ENCODE data around the gene BST1. TPM values are rescaled to one million over a fixed set of nuclear protein-coding genes. Genes with fewer than 3 reads are reported as not detected.

BST1 gene
- total RNA-seq, 2 donors from 2014 or later: 0.99 to 1.6 TPM

DNA sequence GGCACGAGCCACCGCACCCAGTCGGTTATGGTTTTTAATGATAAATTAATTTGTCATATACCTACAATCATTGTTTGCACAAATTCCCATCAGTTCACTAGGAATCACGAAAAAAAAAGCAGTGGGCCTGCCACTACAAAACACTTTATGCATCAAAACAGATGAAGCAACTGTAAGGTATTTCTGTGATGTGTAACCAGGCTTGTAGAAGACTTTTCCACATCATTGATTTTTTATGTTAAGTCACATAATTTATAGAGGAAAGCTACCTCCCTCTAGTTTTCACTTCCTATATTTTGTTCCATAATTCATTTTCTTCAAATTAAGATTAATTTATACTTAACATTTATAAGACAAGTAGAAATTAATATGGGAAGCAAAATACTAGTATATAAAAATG lies 27.9 kb upstream of the BST1 start:
- Histone ChIP-seq H3K4me1 (peaks cover 9% of the 10 kb centered on the region), H3K36me3 (replicated peaks in 1 of 2; ENCODE audit: insufficient read depth in 1 of 2, low read depth in 2 of 2) (no peaks in the 10 kb centered on the region), H3K27me3 (no peaks in the 10 kb centered on the region), H3K4me3 (no peak overlapping the region), H3K9me3 (no peaks in the 10 kb centered on the region), H3K27ac (no peak overlapping the region)
- 82 to 87% methylated on average over 4 of the region's 4 CpGs for WGBS, 2 donors
- TF ChIP-seq CTCF (IDR thresholded peaks at IDR 0.05): no peak
- TF ChIP-seq POLR2A (IDR thresholded peaks at IDR 0.05): no peak
- no peak for DNase-seq
- intact Hi-C loops (cut with DNase I): no loop called here
- no peak for ATAC-seq

DNA sequence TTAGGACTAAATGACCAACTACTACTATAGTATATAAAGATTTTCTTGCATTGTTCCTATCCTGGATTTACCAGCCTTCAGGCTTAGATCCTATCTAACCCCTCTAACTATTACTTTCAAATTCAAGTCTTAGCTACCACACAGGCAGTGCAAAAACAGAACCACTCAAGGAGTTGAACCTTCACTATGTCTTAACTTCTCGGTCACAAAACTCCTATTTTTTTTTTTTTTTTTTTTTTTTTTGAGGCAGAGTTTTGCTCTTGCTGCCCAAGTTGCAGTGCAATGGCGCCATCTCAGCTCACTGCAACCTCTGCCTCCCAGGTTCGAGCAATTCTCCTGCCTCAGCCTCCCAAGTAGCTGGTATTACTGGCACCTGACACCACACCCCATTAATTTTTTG lies 27.5 kb upstream of the BST1 start:
- no peak for DNase-seq
- no peaks in the 10 kb centered on the region for H3K27me3 ChIP-seq
- H3K27ac ChIP-seq: no peak overlapping the region
- 77 to 91% methylated on average over 3 of the region's 3 CpGs for whole genome bisulfite sequencing, 2 donors
- no peaks in the 10 kb centered on the region for H3K9me3 ChIP-seq
- H3K36me3 ChIP-seq (replicated peaks in 1 of 2; ENCODE audit: insufficient read depth in 1 of 2, low read depth in 2 of 2): no peaks in the 10 kb centered on the region
- no peak overlapping the region for H3K4me3 ChIP-seq
- no peak for ATAC-seq
- intact Hi-C loops (cut with DNase I): no loop called here
- peaks cover 9% of the 10 kb centered on the region for H3K4me1 ChIP-seq
- TF ChIP-seq CTCF (IDR thresholded peaks at IDR 0.05) (no peak), POLR2A (IDR thresholded peaks at IDR 0.05) (no peak)

DNA sequence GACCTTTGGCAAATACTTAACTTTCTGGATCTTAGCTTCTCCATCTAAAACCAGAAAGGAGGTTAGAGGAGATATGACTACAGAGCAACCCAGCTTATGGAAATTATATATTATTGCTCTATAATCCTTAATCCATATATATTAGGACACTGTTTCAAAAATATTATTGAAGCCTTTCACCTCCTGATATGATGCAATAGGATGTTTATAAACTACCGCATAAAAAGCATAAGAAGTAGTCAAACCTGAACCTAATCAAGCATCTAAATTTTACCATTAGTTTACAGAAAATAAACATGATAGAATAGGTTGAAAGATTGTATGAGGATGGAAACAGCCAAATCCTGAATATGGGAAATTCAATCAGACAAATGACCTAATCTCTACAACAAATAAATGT lies 26.8 kb upstream of the BST1 start:
- 89 to 93% methylated on average over 1 of the region's 1 CpG for WGBS, 2 donors
- no peak overlapping the region for H3K4me3 ChIP-seq

GRCh38 chr4:15676899-15677298 lies 26.0 kb upstream of the BST1 start:
- H3K9me3 ChIP-seq: no peaks in the 10 kb centered on the region
- intact Hi-C loops (cut with DNase I): no loop called here
- H3K4me3 ChIP-seq: no peak overlapping the region
- ATAC-seq: no peak
- WGBS, 2 donors: 84 to 92% methylated on average over 6 of the region's 6 CpGs
- DNase-seq: no peak
- peak overlapping the region in 2 of 4 donors; percentile 77 to 80 for H3K27ac ChIP-seq
- TF ChIP-seq POLR2A (IDR thresholded peaks at IDR 0.05): no peak
- TF ChIP-seq CTCF (IDR thresholded peaks at IDR 0.05): no peak
- no peaks in the 10 kb centered on the region for H3K36me3 ChIP-seq (replicated peaks in 1 of 2; ENCODE audit: insufficient read depth in 1 of 2, low read depth in 2 of 2)
- peaks cover 13% of the 10 kb centered on the region for H3K4me1 ChIP-seq
- H3K27me3 ChIP-seq: no peaks in the 10 kb centered on the region

More for the DNA sequence above, 26.8 kb upstream of the BST1 start:
- DNase-seq: no peak
- no peaks in the 10 kb centered on the region for H3K36me3 ChIP-seq (replicated peaks in 1 of 2; ENCODE audit: insufficient read depth in 1 of 2, low read depth in 2 of 2)
- no peaks in the 10 kb centered on the region for H3K27me3 ChIP-seq
- intact Hi-C loops (cut with DNase I): no loop called here
- no peak for TF ChIP-seq POLR2A (IDR thresholded peaks at IDR 0.05)
- H3K27ac ChIP-seq: no peak overlapping the region
- H3K9me3 ChIP-seq: no peaks in the 10 kb centered on the region
- H3K4me1 ChIP-seq: peaks cover 11% of the 10 kb centered on the region
- no peak for ATAC-seq

DNA sequence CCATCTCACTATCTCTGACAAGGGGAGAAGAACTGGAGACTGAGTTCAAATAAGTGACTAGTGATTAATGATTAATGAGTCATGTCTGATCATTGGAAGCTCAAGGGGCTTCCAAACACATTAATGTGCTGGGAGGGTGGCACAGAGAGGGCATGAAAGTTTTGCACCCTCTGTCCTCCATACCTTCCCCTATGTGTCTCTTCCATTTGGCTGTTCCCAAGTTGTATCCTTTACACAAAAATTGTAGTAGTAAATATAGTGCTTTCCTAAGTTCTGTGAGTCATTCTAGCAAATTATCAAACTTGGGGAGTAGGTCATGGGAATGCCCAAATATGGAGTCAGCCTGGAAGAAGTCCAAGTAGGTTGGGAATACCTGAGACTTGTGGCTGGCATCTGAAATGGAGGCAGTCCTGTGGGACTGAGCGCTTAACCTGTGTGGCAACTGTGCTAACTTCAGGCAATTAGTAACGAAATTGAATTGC lies 25.3 kb upstream of the BST1 start:
- peak overlapping the region; percentile 49 to 80 (median 64) for H3K27ac ChIP-seq

More for the DNA sequence above, 25.3 kb upstream of the BST1 start:
- 43 to 47% methylated on average over 2 of the region's 2 CpGs for WGBS, 2 donors
- peak; percentile 69 to 88 (median 80) for DNase-seq
- Histone ChIP-seq H3K4me1 (peaks cover 16% of the 10 kb centered on the region), H3K4me3 (no peak overlapping the region), H3K36me3 (replicated peaks in 1 of 2; ENCODE audit: insufficient read depth in 1 of 2, low read depth in 2 of 2) (no peaks in the 10 kb centered on the region), H3K27me3 (no peaks in the 10 kb centered on the region), H3K9me3 (no peaks in the 10 kb centered on the region)
- intact Hi-C loops (cut with DNase I): no loop called here
- ATAC-seq: peak; percentile 67
- peak in 1 of 3 donors; percentile 9 for TF ChIP-seq POLR2A (IDR thresholded peaks at IDR 0.05)
- peak in 3 of 7 experiments; percentile 17 to 23 (median 22) for TF ChIP-seq CTCF (IDR thresholded peaks at IDR 0.05)

All from body of pancreas (tissue), 4 donors.